OCI-LY7 (cell line): ENCODE results near the gene SETBP1. TPM values are rescaled to one million over a fixed set of nuclear protein-coding genes. Genes with fewer than 3 reads are reported as not detected.

Source experiments
- BruUV-seq: library from RNA; stranded (reverse); fragments of 400-500 nt; replicated peaks from 2 replicates; lab custom pipeline; 2021; lab: Mats Ljungman, UMichigan
- CTCF ChIA-PET: fragments of 300-600 bp; sonication (Branson Sonifier 250); formaldehyde crosslinking; loops from one replicate; lab custom pipeline; 2022; ENCODE audit warnings: antibody characterized with exemption; ENCODE audit not compliant: unreplicated experiment; lab: Charles Lee
- POLR2A ChIA-PET: fragments of 300-600 bp; sonication (Branson Sonifier 250); formaldehyde crosslinking; loops from one replicate; lab custom pipeline; 2022; ENCODE audit warnings: antibody characterized with exemption; lab: Charles Lee
- DNase-seq: peaks from one replicate; pipeline ENCODE4 v3.0.0-alpha.2; 2015; ENCODE audit warnings: low spot score
- H2AFZ ChIP-seq: fragments of 200-600 bp; sonication (generic), shearing (Covaris generic); 2 replicates; pipeline ENCODE4 v1.6.1; 2014; ENCODE audit warnings: mild to moderate bottlenecking, antibody characterized with exemption, low read length, moderate library complexity
- H3K27ac ChIP-seq: fragments of 200-600 bp; sonication (generic); 2 replicates; pipeline ENCODE4 v1.5.1; 2014; ENCODE audit warnings: mixed run types, low read depth, mild to moderate bottlenecking, moderate library complexity, low read length, inconsistent platforms; ENCODE audit not compliant: poor library complexity, severe bottlenecking
- H3K36me3 ChIP-seq: fragments of 200-600 bp; sonication (generic); 2 replicates; pipeline ENCODE4 v1.6.1; 2014; ENCODE audit warnings: mild to moderate bottlenecking, antibody characterized with exemption, low read length, moderate library complexity, mixed read lengths; ENCODE audit not compliant: insufficient read depth
- H3K4me1 ChIP-seq: fragments of 200-600 bp; sonication (generic); 2 replicates; pipeline ENCODE4 v1.5.1; 2014; ENCODE audit warnings: mild to moderate bottlenecking, low read length; ENCODE audit not compliant: insufficient read depth, poor library complexity, severe bottlenecking
- H3K4me2 ChIP-seq: fragments of 200-600 bp; sonication (generic); 2 replicates; pipeline ENCODE4 v1.6.1; 2014; ENCODE audit warnings: mild to moderate bottlenecking, low read length
- H3K4me3 ChIP-seq: fragments of 200-600 bp; sonication (generic); 2 replicates; pipeline ENCODE4 v1.5.1; 2014; ENCODE audit warnings: mild to moderate bottlenecking, low read depth, low read length; ENCODE audit not compliant: poor library complexity, severe bottlenecking
- H3K79me2 ChIP-seq: fragments of 200-600 bp; sonication (generic); 2 replicates; pipeline ENCODE4 v1.6.1; 2016; ENCODE audit warnings: low read depth, mild to moderate bottlenecking, low read length, moderate library complexity, mixed read lengths; ENCODE audit not compliant: insufficient read depth
- H3K9me2 ChIP-seq: fragments of 200-600 bp; sonication (generic); 2 replicates; pipeline ENCODE4 v1.6.1; 2016; ENCODE audit warnings: mild to moderate bottlenecking, low read length, mixed read lengths; ENCODE audit not compliant: insufficient read depth
- H3K9me3 ChIP-seq: fragments of 200-600 bp; sonication (generic); 2 replicates; pipeline ENCODE4 v1.6.1; 2014; ENCODE audit warnings: mild to moderate bottlenecking, mixed run types, low read length, mixed read lengths
- H4K20me1 ChIP-seq: fragments of 200-600 bp; sonication (generic); 2 replicates; pipeline ENCODE4 v1.6.1; 2014; ENCODE audit warnings: mild to moderate bottlenecking, antibody characterized with exemption, low read length, moderate library complexity, mixed read lengths; ENCODE audit not compliant: insufficient read depth
- CTCF ChIP-seq: fragments of 200-600 bp; sonication (generic); conservative IDR thresholded peaks from 2 replicates; pipeline ENCODE4 v1.5.1; 2014; ENCODE audit warnings: mild to moderate bottlenecking, antibody characterized with exemption, low read length, moderate library complexity, mixed read lengths
- EZH2phosphoT487 ChIP-seq: fragments of 200-600 bp; sonication (generic); IDR thresholded peaks from 2 replicates; pipeline ENCODE4 v1.6.1; 2018; ENCODE audit warnings: low read depth, borderline replicate concordance, mild to moderate bottlenecking, mixed run types, antibody characterized with exemption, low read length, moderate library complexity, mixed read lengths
- intact Hi-C: fragments of 100-400 bp; cut with micrococcal nuclease; formaldehyde crosslinking; loops from one replicate; pipeline ENCODE4 v1.10.0; 2022; ENCODE audit not compliant: unreplicated experiment
- total RNA-seq, 2 experiments: library from RNA; depleted of rRNA in 1 of 2; stranded (reverse); fragments of >200 nt in 1 of 2; shearing (Covaris generic) in 1 of 2; gene quantifications; 2 replicates each; pipeline ENCODE4 v1.2.3, GENCODE V29; 2014 to 2022

SETBP1 gene
- total RNA-seq, 2 experiments from 2014 or later: 2.6 to 9.1 TPM

- DNase-seq: no peak
- Histone ChIP-seq H4K20me1 (no peaks in the 10 kb centered on the region), H3K27ac (no peak overlapping the region), H3K36me3 (no peaks in the 10 kb centered on the region), H3K4me3 (no peak overlapping the region), H3K4me1 (no peaks in the 10 kb centered on the region), H3K9me3 (no peaks in the 10 kb centered on the region), H3K79me2 (no peaks in the 10 kb centered on the region), H2AFZ (no peak overlapping the region), H3K4me2 (no peak overlapping the region), H3K9me2 (no peaks in the 10 kb centered on the region)
- intact Hi-C loops: no loop called here
- CTCF ChIA-PET: no interaction called here
- POLR2A ChIA-PET: interaction anchor here (1.4 kb wide), 1 partner anchor 10 kb away, joined by 3 read pairs; no protein-coding TSS in a partner anchor
- TF ChIP-seq CTCF: no peak
- TF ChIP-seq EZH2phosphoT487: no peak
- no TSS peak for BruUV-seq
Measured at GRCh38 chr18:44828080-44828479, 147.4 kb downstream of the SETBP1 start.

- Histone ChIP-seq H3K36me3 (no peaks in the 10 kb centered on the region), H3K9me2 (no peaks in the 10 kb centered on the region), H3K27ac (no peak overlapping the region), H3K4me2 (no peak overlapping the region), H3K9me3 (no peaks in the 10 kb centered on the region), H2AFZ (no peak overlapping the region), H3K4me1 (no peaks in the 10 kb centered on the region), H3K4me3 (no peak overlapping the region), H3K79me2 (no peaks in the 10 kb centered on the region), H4K20me1 (no peaks in the 10 kb centered on the region)
- DNase-seq: no peak
- no TSS peak for BruUV-seq
- CTCF ChIA-PET: no interaction called here
- TF ChIP-seq EZH2phosphoT487 (no peak), CTCF (no peak)
- intact Hi-C loops: no loop called here
- POLR2A ChIA-PET: no interaction called here
Measured at GRCh38 chr18:44830581-44830980, 149.9 kb downstream of the SETBP1 start.

GRCh38 chr18:44833786-44834185 lies 153.1 kb downstream of the SETBP1 start:
- no peak overlapping the region for H2AFZ ChIP-seq
- no peak for DNase-seq
- H3K4me3 ChIP-seq: no peak overlapping the region
- H3K4me2 ChIP-seq: no peak overlapping the region
- H3K9me2 ChIP-seq: no peaks in the 10 kb centered on the region
- no peaks in the 10 kb centered on the region for H3K9me3 ChIP-seq
- no TSS peak for BruUV-seq
- intact Hi-C loops: no loop called here
- no peaks in the 10 kb centered on the region for H3K36me3 ChIP-seq
- ChIA-PET CTCF (no interaction called here), POLR2A (no interaction called here)
- no peaks in the 10 kb centered on the region for H3K79me2 ChIP-seq
- no peak overlapping the region for H3K27ac ChIP-seq
- TF ChIP-seq EZH2phosphoT487 (no peak), CTCF (no peak)
- no peaks in the 10 kb centered on the region for H4K20me1 ChIP-seq
- H3K4me1 ChIP-seq: no peaks in the 10 kb centered on the region
